Karpas-422 (cell line): ENCODE results near the gene SUPT16H. TPM values are rescaled to one million over a fixed set of nuclear protein-coding genes. Genes with fewer than 3 reads are reported as not detected.

ENCODE experiments used
- DNase-seq: peaks from one replicate; pipeline ENCODE4 v3.0.0-alpha.2; 2015
- H2AFZ ChIP-seq: fragments of 200-600 bp; sonication (generic); 2 replicates; pipeline ENCODE4 v1.6.1; 2014; ENCODE audit warnings: antibody characterized with exemption, low read length, mixed read lengths
- H3K27ac ChIP-seq: fragments of 200-600 bp; sonication (generic); 2 replicates; pipeline ENCODE4 v1.5.1; 2014; ENCODE audit warnings: mild to moderate bottlenecking, low read length, moderate library complexity
- H3K27me3 ChIP-seq: fragments of 200-600 bp; sonication (generic); 2 replicates; pipeline ENCODE4 v1.6.1; 2014; ENCODE audit warnings: low read length, mixed read lengths
- H3K36me3 ChIP-seq: fragments of 200-600 bp; sonication (generic); 2 replicates; pipeline ENCODE4 v1.6.1; 2014; ENCODE audit warnings: low read length, mixed read lengths; ENCODE audit not compliant: insufficient read depth
- H3K4me1 ChIP-seq: fragments of 200-600 bp; sonication (generic); 2 replicates; pipeline ENCODE4 v1.6.1; 2014; ENCODE audit warnings: mild to moderate bottlenecking, low read length, mixed read lengths
- H3K4me2 ChIP-seq: fragments of 200-600 bp; sonication (generic); 2 replicates; pipeline ENCODE4 v1.6.1; 2014; ENCODE audit warnings: low read length, low read depth, mild to moderate bottlenecking; ENCODE audit not compliant: poor library complexity, severe bottlenecking
- H3K4me3 ChIP-seq: fragments of 200-600 bp; sonication (generic); 2 replicates; pipeline ENCODE4 v1.5.1; 2014; ENCODE audit warnings: mild to moderate bottlenecking, antibody characterized with exemption, low read length, mixed read lengths
- H3K79me2 ChIP-seq: fragments of 200-600 bp; sonication (generic); 2 replicates; pipeline ENCODE4 v1.6.1; 2014; ENCODE audit warnings: mild to moderate bottlenecking, low read length, mixed read lengths
- H3K9ac ChIP-seq: fragments of 200-600 bp; sonication (generic); 2 replicates; pipeline ENCODE4 v1.6.0; 2014; ENCODE audit warnings: low read length
- H3K9me2 ChIP-seq: fragments of 200-600 bp; sonication (generic), shearing (Covaris generic); replicated peaks from 2 replicates; pipeline ENCODE4 v1.6.0; 2014; ENCODE audit warnings: mild to moderate bottlenecking, low read length, moderate library complexity; ENCODE audit not compliant: insufficient read depth
- H3K9me3 ChIP-seq: fragments of 300-700, 200-600 bp; sonication (generic); 2 replicates; pipeline ENCODE4 v1.6.1; 2014; ENCODE audit warnings: low read length, mixed read lengths
- H4K20me1 ChIP-seq: fragments of 200-600 bp; sonication (generic); 2 replicates; pipeline ENCODE4 v1.6.1; 2014; ENCODE audit warnings: mild to moderate bottlenecking, antibody characterized with exemption, low read length, low read depth; ENCODE audit not compliant: insufficient read depth
- total RNA-seq: library from RNA; depleted of rRNA; stranded (reverse); fragments of >200 nt; shearing (Covaris generic); gene quantifications from 2 replicates; pipeline ENCODE4 v1.2.3, GENCODE V29; 2014; ENCODE audit warnings: low replicate concordance

Gene SUPT16H
- total RNA-seq, 1 experiment from 2014 or later, result 102 TPM

DNA sequence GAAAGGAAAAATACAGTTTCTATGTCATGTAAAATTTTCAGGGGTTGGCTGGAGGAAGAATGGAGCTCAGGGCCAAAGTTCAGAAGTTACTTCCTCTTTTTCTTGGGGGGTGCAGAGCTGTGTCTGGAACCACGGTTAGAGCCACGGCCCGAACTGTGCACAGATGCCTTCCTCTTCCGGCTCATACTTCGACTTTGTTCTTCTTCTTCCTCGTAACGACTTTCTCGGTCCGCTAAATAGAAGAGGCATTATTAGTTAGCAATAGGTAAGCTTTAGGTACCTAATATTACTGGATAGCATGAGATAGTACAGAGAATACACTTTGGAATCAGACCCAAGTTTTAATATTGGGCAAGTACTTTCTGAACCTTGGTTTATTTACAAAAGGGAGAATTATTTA is 31.2 kb downstream of the SUPT16H start:
- Histone ChIP-seq H3K9me2 (no peaks in the 10 kb centered on the region), H3K27ac (no peak overlapping the region), H3K4me3 (no peak overlapping the region), H3K4me2 (no peak overlapping the region), H2AFZ (no peak overlapping the region), H3K36me3 (peaks cover 65% of the 10 kb centered on the region), H3K27me3 (no peaks in the 10 kb centered on the region), H3K9ac (no peak overlapping the region), H3K4me1 (no peaks in the 10 kb centered on the region), H3K79me2 (no peaks in the 10 kb centered on the region; the same call in 1 of the 2 replicates), H3K9me3 (no peaks in the 10 kb centered on the region), H4K20me1 (peaks cover 31% of the 10 kb centered on the region; the same call in 1 of the 2 replicates)
- DNase-seq, result no peak

DNA sequence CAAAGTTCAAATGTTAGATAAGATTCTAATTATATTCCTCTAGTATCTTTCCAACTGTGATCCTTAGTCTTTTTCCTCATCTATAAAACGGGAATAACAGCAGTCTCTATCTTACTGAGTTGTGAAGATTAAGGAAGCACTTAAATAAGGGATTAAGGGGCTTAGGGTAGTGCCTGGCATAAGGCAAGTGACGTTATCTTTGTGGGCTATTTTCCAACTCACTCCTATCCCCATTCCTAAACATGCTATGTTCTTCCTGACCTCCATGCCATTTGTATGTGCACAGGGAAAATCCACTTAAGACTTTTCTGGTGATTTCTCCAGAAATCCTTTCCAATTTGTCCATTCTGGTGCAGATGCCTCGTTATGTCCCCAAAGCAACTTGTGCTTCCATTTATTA is 33.3 kb downstream of the SUPT16H start:
- DNase-seq, result no peak
- Histone ChIP-seq H3K36me3 (peaks cover 46% of the 10 kb centered on the region), H3K27me3 (no peaks in the 10 kb centered on the region), H4K20me1 (peaks cover 16% of the 10 kb centered on the region; the same call in 1 of the 2 replicates), H3K9me2 (no peaks in the 10 kb centered on the region), H3K9ac (no peak overlapping the region), H3K4me3 (no peak overlapping the region), H3K27ac (no peak overlapping the region), H2AFZ (no peak overlapping the region), H3K79me2 (no peaks in the 10 kb centered on the region), H3K9me3 (no peaks in the 10 kb centered on the region), H3K4me1 (no peaks in the 10 kb centered on the region), H3K4me2 (no peak overlapping the region)

DNA sequence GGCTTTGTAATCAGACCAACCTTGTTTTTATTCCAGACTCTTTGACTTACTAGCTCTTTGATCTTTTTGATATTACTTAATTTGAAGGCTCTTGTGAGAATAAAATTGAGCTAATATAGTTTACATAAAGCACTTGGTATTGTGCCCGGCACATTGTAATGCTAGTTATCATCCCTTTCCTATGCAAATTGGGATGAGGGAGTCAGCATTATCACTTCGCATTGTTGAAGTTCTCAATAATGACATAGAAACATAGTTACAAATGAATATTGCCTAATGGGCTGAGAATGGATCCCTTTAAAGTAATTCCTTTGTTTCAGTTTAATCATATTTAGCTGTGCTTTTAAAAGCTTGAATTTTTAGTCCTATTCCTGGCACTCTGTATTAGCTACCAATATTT is 36.6 kb downstream of the SUPT16H start:
- no peak for DNase-seq
- H3K36me3 ChIP-seq, result peaks cover 18% of the 10 kb centered on the region
- peaks cover 10% of the 10 kb centered on the region; the same call in 1 of the 2 replicates for H4K20me1 ChIP-seq
- no peaks in the 10 kb centered on the region for H3K79me2 ChIP-seq
- no peak overlapping the region for H3K27ac ChIP-seq
- no peaks in the 10 kb centered on the region for H3K27me3 ChIP-seq
- H3K4me3 ChIP-seq, result no peak overlapping the region
- no peak overlapping the region for H3K4me2 ChIP-seq
- H3K9ac ChIP-seq, result no peak overlapping the region
- H3K4me1 ChIP-seq, result no peaks in the 10 kb centered on the region
- no peaks in the 10 kb centered on the region for H3K9me2 ChIP-seq
- H2AFZ ChIP-seq, result no peak overlapping the region
- H3K9me3 ChIP-seq, result no peaks in the 10 kb centered on the region

DNA sequence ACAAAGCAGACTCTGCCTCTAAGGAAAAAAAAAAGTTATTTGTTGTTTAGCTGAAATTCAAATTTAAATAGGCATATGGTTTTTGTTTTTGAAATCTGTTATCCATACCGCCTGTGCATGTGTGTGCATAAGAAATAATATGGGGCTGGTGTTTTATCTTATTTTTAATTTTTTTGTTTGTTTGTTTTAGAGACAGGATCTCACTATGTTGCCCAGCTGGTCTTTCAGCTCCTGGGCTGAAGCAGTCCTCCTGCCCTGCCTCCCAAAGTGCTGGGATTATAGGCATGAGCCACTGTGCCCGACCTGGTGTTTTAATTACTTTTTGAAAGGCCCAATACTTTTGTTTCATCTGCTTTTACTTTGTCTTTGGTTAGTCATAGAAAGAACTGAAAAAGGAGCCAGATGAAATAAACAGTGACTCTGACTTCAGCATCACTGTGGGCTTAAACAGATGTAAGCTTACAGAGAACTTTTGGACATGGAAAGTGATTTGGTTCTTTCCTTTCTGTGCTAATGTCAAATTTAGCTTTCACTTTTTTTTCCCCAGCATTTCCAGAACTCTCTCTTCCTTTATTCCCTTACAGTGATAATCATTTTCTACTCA is 37.2 kb downstream of the SUPT16H start:
- H3K36me3 ChIP-seq, result peaks cover 12% of the 10 kb centered on the region
- H3K79me2 ChIP-seq, result no peaks in the 10 kb centered on the region
- no peak overlapping the region for H3K4me2 ChIP-seq
- no peak overlapping the region for H2AFZ ChIP-seq
- H3K27me3 ChIP-seq, result no peaks in the 10 kb centered on the region
- DNase-seq, result no peak
- no peaks in the 10 kb centered on the region for H3K9me2 ChIP-seq
- H4K20me1 ChIP-seq, result 0 out of 2 replicates have a peak, but pooled peaks cover 5% of the 10 kb centered on the region
- H3K9me3 ChIP-seq, result no peaks in the 10 kb centered on the region
- no peak overlapping the region for H3K9ac ChIP-seq
- no peaks in the 10 kb centered on the region for H3K4me1 ChIP-seq
- no peak overlapping the region for H3K27ac ChIP-seq
- H3K4me3 ChIP-seq, result no peak overlapping the region

DNA sequence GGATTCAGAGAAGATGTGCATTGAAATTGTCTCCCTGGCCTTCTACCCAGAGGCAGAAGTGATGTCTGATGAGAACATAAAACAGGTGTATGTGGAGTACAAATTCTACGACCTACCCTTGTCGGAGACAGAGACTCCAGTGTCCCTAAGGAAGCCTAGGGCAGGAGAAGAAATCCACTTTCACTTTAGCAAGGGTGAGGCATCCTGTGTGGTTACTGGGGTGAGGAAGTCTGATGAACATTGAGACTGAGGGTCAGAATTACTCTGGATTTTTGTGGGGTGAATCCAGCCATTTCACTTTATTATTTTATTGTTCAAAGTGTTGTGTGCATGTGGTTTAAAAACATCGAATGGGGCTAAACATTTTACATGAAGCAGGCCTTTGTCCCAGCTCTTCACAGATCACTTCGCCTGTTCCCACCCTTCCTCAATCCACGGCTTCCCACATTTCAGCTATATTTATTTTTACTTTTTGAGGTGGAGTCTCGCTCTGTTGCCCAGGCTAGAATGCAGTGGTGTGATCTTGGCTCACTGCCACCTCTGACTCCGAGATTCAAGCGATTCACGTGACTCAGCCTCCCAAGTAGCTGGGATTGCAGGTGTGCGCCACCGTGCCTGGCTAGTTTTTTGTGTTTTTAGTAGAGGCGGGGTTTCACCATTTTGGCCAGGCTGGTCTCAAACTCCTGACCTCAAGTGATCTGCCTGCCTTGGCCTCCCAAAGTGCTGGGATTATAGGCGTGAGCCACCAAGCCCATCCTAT is 40.6 kb downstream of the SUPT16H start:
- Histone ChIP-seq H3K9me3 (no peaks in the 10 kb centered on the region), H3K4me1 (no peaks in the 10 kb centered on the region), H3K4me2 (no peak overlapping the region), H3K9ac (no peak overlapping the region), H3K79me2 (no peaks in the 10 kb centered on the region), H3K9me2 (no peaks in the 10 kb centered on the region), H3K27ac (no peak overlapping the region), H3K36me3 (no peaks in the 10 kb centered on the region), H3K27me3 (no peaks in the 10 kb centered on the region), H2AFZ (no peak overlapping the region), H4K20me1 (no peaks in the 10 kb centered on the region), H3K4me3 (no peak overlapping the region)
- DNase-seq, result no peak

DNA sequence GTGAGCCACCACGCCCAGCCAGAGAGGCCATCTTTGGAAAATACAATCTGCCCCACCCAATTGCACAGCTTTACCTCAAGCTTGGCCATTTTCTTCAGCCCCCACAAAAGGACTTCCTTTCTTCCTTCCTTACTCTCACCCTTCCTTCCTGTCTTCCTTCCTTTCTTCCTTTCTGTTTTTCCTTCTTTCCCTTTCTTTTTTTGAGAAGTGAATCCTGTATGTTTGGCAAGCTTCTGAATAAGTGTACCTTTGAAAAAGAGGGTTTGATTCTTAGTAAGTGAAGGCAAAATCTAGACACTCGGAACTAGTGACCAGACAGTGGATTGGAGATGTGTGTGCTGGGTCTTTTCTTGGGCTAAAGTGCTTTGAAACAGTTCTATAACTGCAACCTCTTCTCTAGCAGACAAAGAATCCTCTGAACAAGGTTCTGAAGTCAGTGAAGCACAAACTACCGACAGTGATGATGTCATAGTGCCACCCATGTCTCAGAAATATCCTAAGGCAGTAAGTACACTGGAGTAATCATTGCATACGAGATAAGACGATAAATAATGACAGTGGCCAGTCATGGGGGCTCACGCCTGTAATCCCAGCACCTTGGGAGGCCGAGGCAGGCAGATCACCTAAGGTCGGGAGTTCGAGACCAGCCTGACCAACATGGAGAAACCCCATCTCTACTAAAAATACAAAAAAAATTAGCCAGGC is 49.5 kb downstream of the SUPT16H start:
- Histone ChIP-seq H3K27ac (no peak overlapping the region), H3K36me3 (no peaks in the 10 kb centered on the region), H3K4me2 (no peak overlapping the region), H3K27me3 (no peaks in the 10 kb centered on the region), H3K79me2 (no peaks in the 10 kb centered on the region), H3K9me3 (no peaks in the 10 kb centered on the region), H3K4me3 (no peak overlapping the region), H2AFZ (no peak overlapping the region), H3K4me1 (no peaks in the 10 kb centered on the region), H3K9ac (no peak overlapping the region), H3K9me2 (no peaks in the 10 kb centered on the region), H4K20me1 (no peaks in the 10 kb centered on the region)
- DNase-seq, result no peak

DNA sequence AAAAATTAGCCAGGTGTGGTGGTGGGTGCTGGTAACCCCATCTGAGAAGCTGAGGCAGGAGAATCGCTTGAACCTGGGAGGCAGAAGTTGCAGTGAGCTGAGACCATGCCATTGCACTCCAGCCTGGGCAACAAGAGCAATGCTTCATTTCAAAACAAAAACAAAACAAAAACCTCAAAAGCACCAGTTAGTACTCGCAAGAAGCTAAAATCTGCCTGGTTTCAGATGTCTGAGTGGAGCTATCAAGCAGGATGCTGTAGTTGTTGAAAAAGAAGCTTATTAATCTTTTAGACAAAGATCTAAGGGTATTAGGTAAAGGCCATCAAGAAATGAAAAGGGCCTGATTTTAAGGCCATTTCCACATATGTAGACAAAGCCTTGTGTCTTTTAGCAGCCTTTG is 50.9 kb downstream of the SUPT16H start:
- no peaks in the 10 kb centered on the region for H3K9me2 ChIP-seq
- DNase-seq, result no peak
- no peaks in the 10 kb centered on the region for H3K9me3 ChIP-seq
- no peak overlapping the region for H3K27ac ChIP-seq
- no peak overlapping the region for H3K4me3 ChIP-seq
- no peak overlapping the region for H2AFZ ChIP-seq
- H3K27me3 ChIP-seq, result no peaks in the 10 kb centered on the region
- no peaks in the 10 kb centered on the region for H3K4me1 ChIP-seq
- H3K9ac ChIP-seq, result no peak overlapping the region
- H4K20me1 ChIP-seq, result no peaks in the 10 kb centered on the region
- H3K79me2 ChIP-seq, result no peaks in the 10 kb centered on the region
- no peak overlapping the region for H3K4me2 ChIP-seq
- H3K36me3 ChIP-seq, result no peaks in the 10 kb centered on the region

DNA sequence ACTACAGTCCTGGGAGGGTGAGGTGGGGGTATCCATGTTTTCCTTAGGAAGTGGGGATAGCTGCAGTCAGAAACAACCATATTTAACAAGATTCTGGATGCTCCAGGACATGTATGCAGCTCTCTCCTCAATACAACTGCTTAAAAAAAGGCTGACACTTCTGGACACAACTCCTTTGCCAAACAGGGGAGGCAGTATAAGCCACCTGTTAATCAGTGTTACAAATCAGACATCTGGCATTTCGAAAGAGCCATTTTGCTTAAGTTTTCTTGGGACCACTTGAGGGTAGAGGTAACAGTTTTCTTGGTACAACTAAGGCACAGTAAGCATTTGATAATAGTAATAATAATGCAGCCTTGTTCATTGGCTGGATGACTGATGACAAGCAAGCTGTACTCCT is 56.8 kb downstream of the SUPT16H start:
- Histone ChIP-seq H3K9me3 (no peaks in the 10 kb centered on the region), H2AFZ (no peak overlapping the region), H4K20me1 (no peaks in the 10 kb centered on the region), H3K9me2 (no peaks in the 10 kb centered on the region), H3K27me3 (no peaks in the 10 kb centered on the region), H3K4me1 (no peaks in the 10 kb centered on the region), H3K9ac (no peak overlapping the region), H3K4me3 (no peak overlapping the region), H3K4me2 (no peak overlapping the region), H3K27ac (no peak overlapping the region), H3K79me2 (no peaks in the 10 kb centered on the region), H3K36me3 (no peaks in the 10 kb centered on the region)
- DNase-seq, result no peak
